ENCODE data around the gene PLEKHN1.

DNA sequence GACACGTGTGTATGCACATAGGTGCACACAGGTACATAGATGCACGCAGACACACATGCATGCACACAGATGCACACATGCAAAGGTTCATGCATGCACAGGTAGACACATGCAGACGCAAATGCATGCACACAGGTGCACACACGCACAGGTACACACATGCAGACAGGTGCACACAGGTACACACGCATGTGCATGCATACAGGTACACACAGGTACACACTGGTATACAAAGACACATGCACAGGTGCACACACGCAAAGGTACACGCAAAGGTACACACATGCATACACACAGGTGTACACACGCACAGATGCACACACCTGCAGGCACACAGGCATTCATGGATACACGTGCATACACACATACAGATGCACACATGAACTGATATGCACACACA lies 16.0 kb upstream of the PLEKHN1 start:
- TF ChIP-seq, protein P1, sequence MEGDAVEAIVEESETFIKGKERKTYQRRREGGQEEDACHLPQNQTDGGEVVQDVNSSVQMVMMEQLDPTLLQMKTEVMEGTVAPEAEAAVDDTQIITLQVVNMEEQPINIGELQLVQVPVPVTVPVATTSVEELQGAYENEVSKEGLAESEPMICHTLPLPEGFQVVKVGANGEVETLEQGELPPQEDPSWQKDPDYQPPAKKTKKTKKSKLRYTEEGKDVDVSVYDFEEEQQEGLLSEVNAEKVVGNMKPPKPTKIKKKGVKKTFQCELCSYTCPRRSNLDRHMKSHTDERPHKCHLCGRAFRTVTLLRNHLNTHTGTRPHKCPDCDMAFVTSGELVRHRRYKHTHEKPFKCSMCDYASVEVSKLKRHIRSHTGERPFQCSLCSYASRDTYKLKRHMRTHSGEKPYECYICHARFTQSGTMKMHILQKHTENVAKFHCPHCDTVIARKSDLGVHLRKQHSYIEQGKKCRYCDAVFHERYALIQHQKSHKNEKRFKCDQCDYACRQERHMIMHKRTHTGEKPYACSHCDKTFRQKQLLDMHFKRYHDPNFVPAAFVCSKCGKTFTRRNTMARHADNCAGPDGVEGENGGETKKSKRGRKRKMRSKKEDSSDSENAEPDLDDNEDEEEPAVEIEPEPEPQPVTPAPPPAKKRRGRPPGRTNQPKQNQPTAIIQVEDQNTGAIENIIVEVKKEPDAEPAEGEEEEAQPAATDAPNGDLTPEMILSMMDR (IDR thresholded peaks at IDR 0.05; ENCODE audit: extremely low read depth in 1 of 2, insufficient read depth in 1 of 2, low read depth in 1 of 2, low read length in 2 of 2) = no peak
- TF ChIP-seq POLR2AphosphoS5 (IDR thresholded peaks at IDR 0.05; ENCODE audit: insufficient read depth, low read depth, low read length) = no peak
- TF ChIP-seq, protein P2, sequence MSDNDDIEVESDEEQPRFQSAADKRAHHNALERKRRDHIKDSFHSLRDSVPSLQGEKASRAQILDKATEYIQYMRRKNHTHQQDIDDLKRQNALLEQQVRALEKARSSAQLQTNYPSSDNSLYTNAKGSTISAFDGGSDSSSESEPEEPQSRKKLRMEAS (IDR thresholded peaks at IDR 0.05; ENCODE audit: insufficient read depth, insufficient read length) = no peak
- no peak for TF ChIP-seq POLR2A (IDR thresholded peaks at IDR 0.05; ENCODE audit: low read depth, low read length)
- no peak for TF ChIP-seq MYC (IDR thresholded peaks at IDR 0.05; ENCODE audit: low read depth, low read length)

Data from endothelial cell of umbilical vein (primary cell).